DMS 273 (cell line): ENCODE measurements around the gene MNAT1.
"Not testable (repeated sequence)": the region's sequence is repeated elsewhere in the genome, so short reads cannot be mapped to it uniquely, and the experiment has no call there.

Source experiments
- DNase-seq: peaks from one replicate; lab custom pipeline; 2025; ENCODE audit not compliant: unreplicated experiment; lab: John Stamatoyannopoulos, UW

Gene MNAT1

DNA sequence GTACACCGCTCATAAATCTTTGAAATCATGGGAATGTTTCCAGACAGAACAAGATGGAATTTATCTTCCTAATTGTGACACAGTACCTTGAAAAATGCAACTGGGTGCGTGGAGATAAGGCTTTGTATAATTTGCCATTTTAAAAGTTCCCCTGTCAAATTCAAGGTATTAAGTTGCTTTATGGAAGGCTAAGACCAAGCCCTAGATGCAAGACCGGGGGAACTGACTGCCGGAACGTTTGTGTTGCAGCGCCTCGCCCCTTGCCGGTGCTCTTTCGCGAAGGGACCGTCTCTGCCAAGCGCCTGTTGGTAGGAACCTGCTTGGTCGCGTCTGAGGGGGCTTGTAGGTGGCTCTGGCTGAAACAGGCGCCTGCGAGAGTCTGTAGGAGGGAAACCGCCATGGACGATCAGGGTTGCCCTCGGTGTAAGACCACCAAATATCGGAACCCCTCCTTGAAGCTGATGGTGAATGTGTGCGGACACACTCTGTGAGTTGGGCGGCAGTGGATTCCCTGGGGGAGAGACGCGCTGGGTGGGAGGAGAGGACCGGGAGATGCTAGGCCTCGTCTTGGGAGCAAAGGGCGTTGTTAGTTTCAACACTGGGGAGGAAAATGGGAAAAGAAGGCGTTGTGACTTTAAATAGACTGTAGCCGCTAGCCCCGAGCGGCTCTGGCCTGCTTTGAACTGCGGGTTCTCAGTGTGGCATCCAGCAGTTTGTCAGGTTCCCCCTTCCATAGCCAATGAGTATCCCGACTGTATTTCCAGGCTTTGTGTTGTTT, at the start of gene MNAT1:
Gene MNAT1 (plus strand): TSS at position 297 of the 778 bp plus-strand sequence. CDS start 102 bp downstream, at position 399.
- DNase-seq = peak; percentile 93

DNA sequence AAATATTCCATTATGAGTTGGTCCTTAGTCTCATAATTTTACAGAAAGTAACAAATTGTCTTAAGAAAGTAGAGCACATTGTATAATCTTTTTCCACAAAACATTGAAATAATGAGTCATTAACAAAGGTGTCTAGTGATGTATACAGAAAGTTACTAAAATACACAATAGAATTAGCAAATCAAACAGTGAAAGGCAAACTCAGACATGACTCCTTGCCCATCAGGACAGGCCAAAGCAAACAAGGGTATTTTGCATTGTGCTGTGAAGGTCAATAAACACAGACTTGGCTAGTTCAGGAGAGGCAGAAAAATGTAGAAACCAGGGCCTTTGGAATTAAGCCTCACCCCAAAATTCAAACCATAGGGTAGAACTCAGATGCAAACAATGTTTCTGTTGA, 47.7 kb upstream of the MNAT1 start:
- DNase-seq = no peak

DNA sequence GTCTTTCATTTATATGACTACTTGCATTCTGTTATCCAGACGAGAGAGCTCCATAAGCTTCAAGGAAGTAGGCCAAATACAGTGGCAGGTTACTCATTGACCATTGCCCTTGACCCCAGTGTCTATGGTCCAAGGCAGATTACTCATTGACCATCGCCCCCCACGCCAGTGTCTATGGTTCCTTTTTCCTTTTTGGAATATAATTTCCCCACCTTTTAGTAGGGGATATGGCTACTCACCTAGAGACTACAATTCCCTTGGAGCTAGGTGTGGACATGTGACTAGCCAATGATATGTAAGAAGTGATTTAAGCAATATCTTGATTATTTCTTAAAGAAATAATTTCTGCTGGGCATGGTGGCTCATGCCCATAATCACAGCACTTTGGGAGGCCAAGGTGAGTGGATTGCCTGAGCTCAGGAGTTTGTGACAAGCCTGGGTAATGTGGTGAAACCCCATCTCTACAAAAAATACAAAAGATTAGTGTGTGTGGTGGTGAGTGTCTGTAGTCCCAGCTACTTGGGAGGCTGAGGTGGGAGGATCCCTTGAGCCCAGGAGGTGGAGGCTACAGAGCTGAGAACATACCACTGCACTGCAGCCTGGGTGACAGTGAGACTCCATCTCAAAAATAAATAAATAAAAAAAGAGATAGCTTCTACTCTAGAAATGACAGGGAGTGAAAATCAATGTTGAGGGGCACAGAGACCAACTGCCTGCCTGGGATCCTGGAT, 43.0 kb upstream of the MNAT1 start:
- no peak for DNase-seq

DNA sequence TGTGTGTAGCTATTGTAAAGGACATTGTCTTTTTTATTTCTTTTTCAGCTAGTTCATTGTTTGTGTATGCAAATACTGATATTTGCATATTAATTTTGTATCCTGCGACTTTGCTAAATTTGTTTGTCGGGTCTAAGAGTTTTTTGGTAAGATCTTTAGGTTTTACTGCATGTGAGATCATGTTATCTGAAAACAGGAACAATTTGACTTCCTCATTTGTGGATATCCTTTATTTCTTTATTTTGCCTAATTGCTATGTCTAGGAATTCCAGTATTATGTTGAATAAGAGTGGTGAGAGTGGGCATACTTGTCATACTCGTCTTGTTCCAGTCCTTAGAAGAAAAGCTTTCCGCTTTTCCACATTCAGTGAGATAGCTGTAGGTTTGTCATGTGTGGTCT, 39.2 kb upstream of the MNAT1 start:
- no peak for DNase-seq

DNA sequence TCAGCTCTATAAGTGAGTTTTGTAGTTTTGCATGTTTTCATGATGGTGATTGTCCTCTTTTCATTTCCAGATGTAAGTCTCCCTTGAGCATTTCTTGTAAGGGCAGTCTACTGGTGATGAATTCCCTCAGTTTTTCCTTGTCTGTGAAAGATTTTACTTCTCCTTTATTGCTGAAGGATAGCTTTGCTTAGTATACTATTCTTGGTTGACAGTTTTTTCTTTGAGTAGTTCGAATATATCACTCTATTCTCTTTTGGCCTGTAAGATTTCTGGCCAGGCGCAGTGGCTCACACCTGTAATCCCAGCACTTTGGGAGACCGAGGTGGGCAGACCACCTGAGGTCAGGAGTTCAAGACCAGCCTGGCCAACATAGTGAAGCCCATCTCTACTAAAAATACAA, 34.0 kb upstream of the MNAT1 start:
- no peak for DNase-seq

DNA sequence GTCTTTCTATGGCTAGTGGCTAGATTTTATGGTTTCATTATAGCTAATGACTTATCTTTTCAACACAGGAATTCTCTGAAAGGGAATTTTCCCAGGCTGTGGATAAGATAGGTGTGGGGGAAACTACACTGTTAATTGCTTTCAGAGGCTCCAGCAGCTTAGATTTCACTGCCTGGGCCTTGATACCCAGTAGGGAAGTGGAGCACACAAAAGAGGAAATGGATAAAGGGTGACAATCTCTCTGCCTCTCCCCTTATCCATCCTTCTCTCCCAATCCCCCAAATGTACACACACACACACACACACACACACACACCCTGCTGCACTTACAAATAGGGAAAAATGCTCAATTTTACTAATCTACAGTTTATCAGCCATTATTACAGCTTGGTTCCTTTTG, 29.5 kb upstream of the MNAT1 start:
- DNase-seq = no peak

DNA sequence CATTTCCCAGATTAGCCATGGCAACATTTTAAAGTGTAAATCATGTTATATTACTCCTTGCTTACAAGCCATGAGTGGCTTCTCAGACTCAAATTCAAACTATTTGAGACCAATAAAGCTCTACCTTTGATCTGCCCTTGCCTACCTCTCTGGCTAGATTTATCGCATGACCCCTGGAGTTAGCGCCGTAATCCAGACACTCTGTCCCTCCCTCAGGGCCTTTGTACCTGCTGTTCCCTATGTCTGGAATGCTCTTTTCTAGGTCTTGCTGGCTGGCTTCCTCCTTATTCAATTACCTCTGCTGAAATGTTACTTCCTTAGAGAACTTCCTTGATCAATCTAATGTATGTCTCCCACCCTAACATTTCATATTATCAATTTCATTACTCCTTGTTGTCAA, 26.7 kb upstream of the MNAT1 start:
- DNase-seq = no peak

DNA sequence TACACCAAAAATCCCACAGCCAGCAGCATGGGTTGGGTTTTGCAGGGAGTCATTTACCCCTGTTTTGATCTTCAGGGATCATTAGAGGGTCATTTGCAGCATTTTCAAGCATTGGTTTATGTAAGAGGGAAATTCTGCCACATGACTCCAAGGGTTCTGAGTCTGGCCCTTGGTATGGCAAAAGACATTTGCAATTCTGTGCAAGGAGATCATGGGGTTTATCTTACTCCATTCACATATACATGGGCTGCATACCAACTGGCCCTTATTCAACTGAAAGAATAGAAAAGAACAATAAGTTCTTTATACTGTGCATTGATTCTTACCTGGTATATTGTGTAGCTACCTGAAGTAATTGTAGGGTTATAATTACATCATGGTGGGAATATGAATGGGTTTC, 24.1 kb upstream of the MNAT1 start:
- no peak for DNase-seq

DNA sequence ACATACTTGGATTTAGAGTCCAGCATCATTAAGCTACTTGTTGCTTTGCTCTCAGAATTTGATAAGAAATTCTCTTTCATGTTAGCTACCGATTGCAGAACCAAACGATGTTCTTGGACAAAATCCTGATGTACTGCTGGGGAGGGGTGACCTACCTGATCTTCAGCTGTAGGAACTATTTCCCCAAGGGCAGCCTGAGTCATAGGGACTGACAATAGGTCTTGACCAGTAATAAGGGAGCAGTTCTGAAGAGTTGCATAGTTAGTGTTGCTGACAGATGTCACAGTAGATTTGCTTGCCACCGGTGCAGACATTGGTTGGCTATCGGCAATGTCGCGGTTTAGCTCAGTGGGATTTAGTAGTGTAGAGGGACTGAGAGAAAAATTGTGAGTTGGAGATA, 21.0 kb upstream of the MNAT1 start:
- no peak for DNase-seq

DNA sequence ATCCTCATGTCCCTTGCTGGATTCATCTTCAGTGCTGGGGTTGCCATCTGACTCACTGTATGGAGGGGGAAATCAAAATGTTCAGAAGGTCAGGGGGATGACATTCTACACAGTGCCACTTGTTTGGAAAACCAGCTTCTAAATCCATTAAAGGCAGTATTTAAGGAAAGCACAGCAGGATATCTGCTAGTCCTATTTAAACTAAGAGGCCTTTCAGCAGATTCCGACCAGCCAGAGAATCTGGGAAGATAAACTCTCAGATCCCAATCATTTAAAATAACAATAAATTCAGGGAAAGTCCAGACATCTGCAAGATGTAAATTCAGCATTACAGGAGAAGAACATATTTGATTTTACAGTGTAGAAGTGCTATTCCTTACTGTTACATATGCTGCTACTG, 14.2 kb upstream of the MNAT1 start:
- DNase-seq = no peak

DNA sequence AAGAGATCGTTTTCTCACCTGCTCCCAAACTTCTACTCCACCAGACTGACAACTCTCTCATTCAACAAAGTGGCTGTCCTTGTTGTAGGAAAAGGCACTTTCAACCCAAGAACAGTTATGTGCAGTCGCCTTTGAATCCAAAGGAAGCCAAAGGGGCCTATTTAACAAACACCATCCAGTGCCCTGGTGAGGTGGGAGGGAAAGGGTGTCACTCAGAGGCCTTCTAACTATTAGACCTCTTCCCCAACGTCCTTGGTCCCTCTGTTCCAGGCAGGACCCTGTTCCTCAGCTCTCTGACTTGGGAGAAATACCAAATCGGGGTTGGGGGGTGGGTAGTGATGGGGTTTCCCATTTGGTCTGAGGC, 13.6 kb upstream of the MNAT1 start:
- DNase-seq = no peak

DNA sequence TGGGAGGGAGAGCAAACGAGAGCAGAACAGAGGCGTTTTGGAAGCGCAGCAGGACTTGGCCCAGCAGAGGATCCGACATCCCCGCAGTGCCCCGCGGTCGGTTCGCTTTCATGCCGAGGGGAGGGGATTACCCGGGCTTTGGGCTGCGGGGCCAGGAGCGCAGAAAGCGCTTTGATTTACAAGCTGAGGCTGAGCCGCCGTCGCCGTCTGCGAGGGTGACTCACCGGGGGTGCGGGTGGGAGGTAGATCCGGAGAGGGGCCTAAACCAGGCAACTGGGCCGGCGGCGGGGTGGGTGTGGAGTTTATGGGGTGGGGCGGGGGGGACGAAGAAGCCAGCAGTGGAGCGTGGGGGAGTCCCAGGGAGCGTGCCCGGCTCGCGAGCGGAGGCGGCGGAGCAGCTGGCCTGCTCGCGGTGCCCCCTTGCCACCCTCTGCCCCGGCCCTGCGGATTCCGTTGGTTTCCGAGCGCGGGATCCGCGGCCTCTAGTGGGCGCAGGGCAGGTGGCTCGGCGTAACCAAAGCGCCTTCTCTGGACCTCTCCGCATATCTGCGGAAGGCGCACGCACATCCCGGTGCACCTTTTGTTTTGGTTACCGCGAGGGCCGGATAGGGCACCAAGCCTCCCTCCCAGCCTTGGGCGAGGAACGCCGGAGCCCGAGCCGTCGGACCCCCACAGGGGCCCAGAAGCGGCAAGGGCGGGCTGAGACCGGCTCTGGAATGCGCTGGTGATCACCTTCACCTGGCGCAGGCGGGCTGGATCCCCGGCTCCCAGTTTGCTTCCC, 13.0 kb upstream of the MNAT1 start:
- peak; percentile 37 for DNase-seq

DNA sequence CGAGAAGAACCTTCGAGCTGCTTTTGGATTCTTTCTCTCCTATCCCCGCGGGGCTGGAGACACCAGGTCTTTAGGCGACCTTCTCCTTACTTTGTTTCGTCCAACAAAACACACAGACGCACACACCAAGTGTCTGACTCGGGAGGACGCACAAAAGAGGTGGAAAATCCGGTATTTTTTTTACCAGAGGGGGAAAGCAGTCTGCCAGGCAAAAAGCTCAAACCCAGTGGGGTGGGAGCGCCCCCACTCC, 12.5 kb upstream of the MNAT1 start:
- peak; percentile 63 for DNase-seq

DNA sequence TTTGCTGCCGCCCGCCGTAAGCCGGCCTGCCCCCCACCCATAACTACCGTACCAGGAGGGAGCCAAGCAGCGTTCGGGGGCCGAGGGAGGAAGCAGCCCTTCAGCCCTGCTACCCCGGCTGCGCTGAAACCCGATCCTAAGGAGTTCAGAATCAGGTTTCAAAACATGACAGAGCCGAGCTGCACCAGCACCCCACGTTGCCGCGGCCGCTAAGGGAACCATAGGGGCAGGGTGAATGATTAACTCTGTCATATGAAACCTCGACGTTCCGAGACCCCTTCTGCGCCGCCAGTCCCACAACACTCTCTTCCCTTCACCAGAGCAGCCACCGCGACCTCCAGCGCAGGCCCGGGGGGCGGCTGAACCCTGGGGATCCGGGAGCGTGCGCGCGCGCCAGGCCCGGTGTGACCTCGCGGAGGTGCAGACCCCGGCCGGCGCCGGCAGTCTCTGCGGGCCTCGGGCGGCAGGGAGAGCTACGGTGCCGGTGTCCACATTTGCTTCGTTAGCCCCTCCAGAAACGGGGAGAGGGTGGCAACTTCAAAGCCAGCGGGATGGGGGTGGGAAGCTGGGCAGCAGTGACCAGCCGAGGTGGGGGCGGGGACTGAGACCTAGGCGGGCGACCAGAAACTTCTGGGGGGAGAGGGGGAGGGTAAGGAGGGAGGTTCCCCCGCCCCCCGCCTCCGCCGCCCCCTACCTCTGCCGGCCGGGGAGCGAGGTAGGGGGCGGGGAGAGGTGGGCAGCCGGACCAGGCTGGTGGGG, 12.0 kb upstream of the MNAT1 start:
- DNase-seq = peak; percentile 87

DNA sequence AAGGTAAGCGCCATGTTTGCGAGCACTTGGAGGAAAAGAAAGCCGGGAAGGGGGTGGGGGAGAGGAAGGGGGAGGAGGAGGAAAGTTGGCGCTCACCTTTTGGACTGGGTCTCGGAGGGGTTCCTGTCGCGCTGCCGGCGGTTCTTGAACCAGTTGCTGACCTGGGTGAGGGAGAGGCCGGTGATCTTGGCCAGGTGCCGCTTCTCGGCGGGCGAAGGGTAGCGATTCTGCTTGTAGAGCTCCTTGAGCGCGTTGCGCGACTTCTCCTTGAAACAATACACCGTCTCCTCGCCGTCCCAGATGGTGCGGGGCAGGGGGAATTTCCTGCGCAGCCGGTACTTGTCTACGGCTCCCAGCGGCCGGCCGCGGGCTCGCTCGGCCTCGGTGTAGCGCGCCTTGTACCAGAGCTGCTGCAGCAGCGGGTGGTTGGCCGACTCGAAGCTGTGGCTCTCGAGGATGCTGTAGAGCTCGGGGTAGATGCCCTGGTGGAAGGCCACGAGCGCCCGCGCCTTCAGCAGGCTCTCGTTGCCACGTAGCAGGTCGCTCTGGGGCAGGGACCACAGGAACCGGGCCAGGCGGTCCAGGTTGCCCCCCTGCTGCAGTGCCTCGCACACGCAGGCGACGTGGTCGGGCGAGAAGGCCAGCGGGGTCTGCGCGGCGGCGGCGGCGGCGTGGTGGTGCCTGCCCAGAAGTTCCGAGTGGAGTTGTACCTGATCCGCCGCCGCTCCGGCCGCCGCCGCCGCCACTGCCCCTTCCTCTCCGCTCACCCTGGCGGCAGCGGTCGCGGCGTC, 11.2 kb upstream of the MNAT1 start:
- DNase-seq = peak; percentile 91

DNA sequence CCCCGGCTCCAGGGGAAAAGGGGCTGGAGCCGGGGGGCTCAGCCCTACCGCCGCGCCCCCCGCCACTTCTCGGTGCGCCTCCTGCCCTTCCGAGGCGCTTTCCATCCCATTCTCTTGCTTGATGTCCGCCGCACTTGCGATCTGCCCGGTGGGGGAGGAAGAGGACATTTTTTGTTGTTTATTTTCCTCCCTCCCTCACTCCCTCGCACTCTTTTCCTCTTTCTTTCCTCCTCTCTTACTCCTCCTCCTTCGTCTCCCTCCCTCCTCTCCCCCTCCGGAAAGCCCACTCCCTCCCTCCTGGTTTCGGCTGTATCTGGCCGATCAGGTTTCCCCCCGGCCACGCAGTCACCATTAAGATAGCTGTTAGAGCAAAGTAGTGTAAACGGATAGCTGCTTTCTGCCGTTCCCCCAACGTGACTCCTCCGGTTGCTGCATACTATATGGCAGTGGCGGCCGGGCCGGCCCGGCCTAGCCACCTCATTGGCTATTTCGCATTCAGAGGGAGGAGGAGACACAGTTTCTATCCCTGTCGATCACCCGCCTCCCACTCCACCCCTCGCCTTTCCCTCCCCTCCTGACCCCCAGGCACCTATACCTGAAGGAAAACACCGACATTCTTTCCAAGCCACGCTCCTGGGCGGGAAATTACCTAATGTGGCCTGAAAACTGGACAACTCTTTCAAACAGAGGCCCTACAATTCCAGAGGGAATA, 10.5 kb upstream of the MNAT1 start, which contains the start of gene SIX4:
Gene SIX4 (minus strand): TSS at position 445 of the 712 bp plus-strand sequence. CDS start 277 bp downstream, at position 168.
- peak; percentile 96 for DNase-seq

DNA sequence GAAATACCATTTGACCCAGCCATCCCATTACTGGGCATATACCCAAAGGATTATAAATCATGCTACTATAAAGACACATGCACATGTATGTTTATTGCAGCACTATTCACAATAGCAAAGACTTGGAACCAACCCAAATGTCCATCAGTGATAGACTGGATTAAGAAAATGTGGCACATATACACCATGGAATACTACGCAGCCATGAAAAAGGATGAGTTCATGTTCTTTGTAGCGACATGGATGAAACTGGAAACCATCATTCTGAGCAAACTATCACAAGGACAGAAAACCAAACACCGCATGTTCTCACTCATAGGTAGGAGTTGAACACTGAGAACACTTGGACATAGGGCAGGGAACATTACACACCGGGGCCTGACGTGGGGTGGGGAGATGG, 3.3 kb upstream of the MNAT1 start:
- DNase-seq = not testable (repeated sequence)

DNA sequence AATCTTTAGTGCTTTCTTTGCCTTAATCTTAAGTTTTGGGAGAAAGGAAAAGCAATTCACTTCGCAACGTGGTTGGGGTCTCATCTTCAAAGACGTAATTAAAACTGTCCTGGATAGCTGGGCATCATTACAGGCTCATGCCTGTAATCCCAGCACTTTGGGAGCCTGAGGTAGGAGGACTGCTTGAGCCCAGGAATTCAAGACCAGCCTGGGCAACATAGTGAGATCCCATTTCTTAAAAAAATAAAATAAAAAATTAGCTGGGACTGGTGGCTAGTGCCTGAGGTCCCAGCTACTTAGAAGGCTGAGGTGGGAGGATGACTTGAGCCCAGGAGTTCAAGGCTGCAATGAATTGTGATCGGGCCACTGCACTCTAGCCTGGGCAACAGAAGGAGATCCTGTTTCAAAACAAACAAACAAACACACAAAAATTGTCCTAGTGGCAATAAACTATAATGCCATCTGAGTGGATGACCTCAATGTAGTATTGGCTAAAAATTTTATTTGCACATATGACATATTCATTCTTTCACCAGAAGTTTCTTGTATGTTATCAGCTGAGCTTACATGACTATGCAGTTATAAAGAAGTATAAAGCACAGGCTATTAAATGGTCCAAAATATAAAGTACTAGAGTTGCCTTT, 1.6 kb upstream of the MNAT1 start:
- no peak for DNase-seq

DNA sequence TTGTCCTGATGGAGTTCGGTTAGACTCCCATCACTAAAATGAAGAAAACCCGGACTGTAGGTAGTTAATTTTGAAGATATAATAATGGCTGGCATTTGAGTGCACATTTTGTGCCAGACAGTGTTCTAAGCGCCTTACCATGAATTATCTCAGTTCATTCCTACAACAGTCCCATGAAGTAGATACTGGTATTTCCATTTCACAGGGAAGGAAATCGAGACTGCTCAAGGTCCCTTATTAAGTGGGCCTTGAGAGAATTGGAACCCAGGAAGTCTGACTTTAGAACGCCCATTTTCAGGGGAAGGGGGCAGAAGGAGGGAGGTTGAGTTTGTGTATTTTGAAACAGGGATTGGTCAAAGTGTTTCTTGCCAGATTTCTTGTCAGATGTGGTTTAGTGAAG, 855 bp downstream of the MNAT1 start:
- peak; percentile 39 for DNase-seq
